ENCODE data around the gene GRK2.
"Not testable (repeated sequence)": the region's sequence is repeated elsewhere in the genome, so short reads cannot be mapped to it uniquely, and the experiment has no call there.

GRK2 gene

GRCh38 chr11:67254798-67255197 is 11.5 kb upstream of the GRK2 start:
- Histone ChIP-seq H3K79me2 (ENCODE audit: control insufficient read depth, insufficient read depth, low read length, unreplicated experiment) (no peaks in the 10 kb centered on the region), H3K4me3 (ENCODE audit: low read depth, low read length) (no peak overlapping the region), H3K36me3 (ENCODE audit: insufficient read depth, low read length) (peaks cover 43% of the 10 kb centered on the region), H3K27me3 (ENCODE audit: insufficient read depth, low read length) (no peaks in the 10 kb centered on the region), H3K4me1 (ENCODE audit: control insufficient read depth, insufficient read depth, low read length, unreplicated experiment) (no peaks in the 10 kb centered on the region), H2AFZ (ENCODE audit: low read length, unreplicated experiment) (no peak overlapping the region), H3K27ac (ENCODE audit: low read depth, low read length) (no peak overlapping the region)

DNA sequence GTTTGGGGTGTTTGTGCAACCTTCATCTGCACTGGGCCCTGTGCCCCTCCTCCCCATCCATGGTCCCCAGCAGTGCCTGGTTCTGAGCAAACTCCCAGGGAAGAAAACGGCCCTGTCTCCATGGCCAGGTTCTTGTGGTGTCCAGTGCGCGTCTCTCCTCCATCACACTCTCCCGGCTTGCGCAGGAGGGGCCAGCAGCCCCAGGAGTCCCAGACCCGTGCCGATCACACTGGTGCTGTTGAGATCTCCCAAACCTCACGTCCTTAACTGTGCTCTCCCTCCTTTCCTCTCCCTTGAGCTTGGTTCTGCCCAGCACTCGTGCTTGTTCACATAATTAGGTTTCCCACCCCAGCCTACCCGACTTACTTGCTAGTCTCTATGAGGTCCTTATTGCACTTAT is 10.9 kb upstream of the GRK2 start:
- H2AFZ ChIP-seq (ENCODE audit: low read length, unreplicated experiment) = no peak overlapping the region
- H3K27me3 ChIP-seq (ENCODE audit: insufficient read depth, low read length) = no peaks in the 10 kb centered on the region
- no peaks in the 10 kb centered on the region for H3K79me2 ChIP-seq (ENCODE audit: control insufficient read depth, insufficient read depth, low read length, unreplicated experiment)
- H3K27ac ChIP-seq (ENCODE audit: low read depth, low read length) = no peak overlapping the region
- peaks cover 43% of the 10 kb centered on the region for H3K36me3 ChIP-seq (ENCODE audit: insufficient read depth, low read length)
- no peaks in the 10 kb centered on the region for H3K4me1 ChIP-seq (ENCODE audit: control insufficient read depth, insufficient read depth, low read length, unreplicated experiment)
- H3K4me3 ChIP-seq (ENCODE audit: low read depth, low read length) = no peak overlapping the region

DNA sequence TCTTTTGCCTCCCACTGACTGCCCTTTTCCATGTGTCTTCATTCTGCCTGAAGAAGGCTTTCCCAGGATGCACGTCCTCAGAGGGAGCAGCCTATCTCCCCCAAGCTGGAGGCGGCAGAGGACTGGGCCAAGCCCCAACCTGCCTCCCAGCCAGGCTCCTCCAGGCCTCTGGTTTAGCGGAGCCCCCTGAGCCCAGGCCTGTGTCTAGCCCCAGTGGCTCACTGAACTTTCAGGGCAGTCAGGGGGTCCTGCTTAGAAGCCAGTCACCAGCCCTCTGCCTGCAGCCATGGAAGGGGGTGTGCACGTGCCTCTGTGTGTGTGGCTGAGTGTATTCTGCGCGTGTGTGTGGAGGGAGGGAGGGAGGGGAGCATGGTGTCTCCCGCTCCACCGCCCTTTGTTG is 10.4 kb upstream of the GRK2 start:
- Histone ChIP-seq H3K79me2 (ENCODE audit: control insufficient read depth, insufficient read depth, low read length, unreplicated experiment) (no peaks in the 10 kb centered on the region), H3K4me1 (ENCODE audit: control insufficient read depth, insufficient read depth, low read length, unreplicated experiment) (no peaks in the 10 kb centered on the region), H2AFZ (ENCODE audit: low read length, unreplicated experiment) (no peak overlapping the region), H3K27ac (ENCODE audit: low read depth, low read length) (no peak overlapping the region), H3K27me3 (ENCODE audit: insufficient read depth, low read length) (no peaks in the 10 kb centered on the region), H3K36me3 (ENCODE audit: insufficient read depth, low read length) (peaks cover 41% of the 10 kb centered on the region), H3K4me3 (ENCODE audit: low read depth, low read length) (no peak overlapping the region)

DNA sequence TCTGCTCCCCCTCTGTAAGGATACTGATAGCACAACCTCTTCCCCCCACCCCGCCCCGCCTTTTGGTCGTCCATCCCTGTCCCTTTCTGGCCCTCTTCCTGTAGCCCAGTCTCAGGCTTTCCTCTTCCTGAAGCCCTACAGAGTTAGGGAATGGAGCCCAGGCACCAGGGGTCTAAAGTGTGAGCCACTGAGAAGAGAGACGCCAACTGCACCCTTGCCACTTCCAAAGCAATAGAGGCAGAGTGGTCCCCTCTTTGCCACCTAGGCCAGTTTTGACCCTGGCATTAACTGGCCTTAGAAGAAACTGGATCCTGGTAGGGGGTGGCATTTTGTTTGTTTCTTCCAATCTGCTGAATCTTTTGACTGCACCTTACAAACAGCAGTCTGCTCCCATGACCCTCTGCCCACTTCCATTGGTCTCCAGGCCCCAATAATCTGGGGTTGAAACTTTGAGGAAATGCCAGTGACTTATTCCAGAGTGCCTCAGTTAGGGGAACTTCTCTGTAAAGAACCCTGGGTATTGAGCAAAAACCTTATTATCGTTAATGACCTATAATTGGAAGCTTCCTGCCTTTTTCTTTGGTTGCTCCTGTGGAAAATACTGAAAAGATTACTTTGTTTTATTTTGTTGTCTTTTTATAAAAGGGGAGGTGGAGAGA is 9.7 kb upstream of the GRK2 start:
- no peaks in the 10 kb centered on the region for H3K79me2 ChIP-seq (ENCODE audit: control insufficient read depth, insufficient read depth, low read length, unreplicated experiment)
- peaks cover 34% of the 10 kb centered on the region for H3K36me3 ChIP-seq (ENCODE audit: insufficient read depth, low read length)
- no peaks in the 10 kb centered on the region for H3K27me3 ChIP-seq (ENCODE audit: insufficient read depth, low read length)
- H3K4me3 ChIP-seq (ENCODE audit: low read depth, low read length) = no peak overlapping the region
- H3K4me1 ChIP-seq (ENCODE audit: control insufficient read depth, insufficient read depth, low read length, unreplicated experiment) = no peaks in the 10 kb centered on the region
- H3K27ac ChIP-seq (ENCODE audit: low read depth, low read length) = no peak overlapping the region
- H2AFZ ChIP-seq (ENCODE audit: low read length, unreplicated experiment) = no peak overlapping the region

GRCh38 chr11:67260406-67260805 is 5.9 kb upstream of the GRK2 start:
- no peak overlapping the region for H3K27ac ChIP-seq (ENCODE audit: low read depth, low read length)
- H3K79me2 ChIP-seq (ENCODE audit: control insufficient read depth, insufficient read depth, low read length, unreplicated experiment) = no peaks in the 10 kb centered on the region
- H3K27me3 ChIP-seq (ENCODE audit: insufficient read depth, low read length) = no peaks in the 10 kb centered on the region
- H3K4me1 ChIP-seq (ENCODE audit: control insufficient read depth, insufficient read depth, low read length, unreplicated experiment) = peaks cover 18% of the 10 kb centered on the region
- no peak overlapping the region for H3K4me3 ChIP-seq (ENCODE audit: low read depth, low read length)
- no peak overlapping the region for H2AFZ ChIP-seq (ENCODE audit: low read length, unreplicated experiment)
- 0 out of 2 replicates have a peak, but pooled peaks cover 5% of the 10 kb centered on the region for H3K36me3 ChIP-seq (ENCODE audit: insufficient read depth, low read length)

DNA sequence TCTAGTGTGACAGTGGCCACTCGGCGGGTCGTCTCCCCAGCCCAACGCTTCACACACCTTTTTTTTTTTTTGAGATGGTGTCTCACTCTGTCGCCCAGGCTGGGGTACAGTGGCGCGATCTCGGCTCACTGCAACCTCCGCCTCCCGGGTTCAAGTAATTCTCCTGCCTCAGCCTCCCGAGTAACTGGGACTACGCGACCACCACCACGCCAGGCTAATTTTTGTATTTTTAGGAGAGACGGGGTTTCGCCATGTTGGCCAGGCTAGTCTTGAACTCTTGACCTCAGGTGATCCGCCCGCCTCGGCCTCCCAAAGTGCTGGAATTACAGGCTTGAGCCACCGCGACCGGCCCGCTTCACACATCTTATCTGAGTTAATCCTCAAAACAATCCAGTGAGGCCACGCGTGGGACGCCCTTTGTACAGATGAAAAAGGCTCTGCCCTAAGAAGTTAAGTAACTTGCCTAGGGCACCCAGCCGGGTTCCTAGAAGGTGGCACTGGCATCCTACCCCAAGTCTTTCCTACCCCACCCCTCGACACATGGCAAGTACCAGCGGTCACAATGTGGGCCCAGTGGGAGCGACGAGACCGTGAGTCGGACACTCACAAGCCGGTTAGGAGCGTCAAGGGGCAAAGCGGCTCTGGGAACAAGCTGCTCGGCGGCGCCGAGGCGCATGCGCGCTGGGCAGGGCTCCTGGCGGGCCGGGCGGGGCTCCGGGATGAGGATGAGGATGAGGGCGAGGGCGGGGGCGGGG is 5.2 kb upstream of the GRK2 start:
- H3K27me3 ChIP-seq (ENCODE audit: insufficient read depth, low read length); H3K36me3 ChIP-seq (ENCODE audit: insufficient read depth, low read length); H3K27ac ChIP-seq (ENCODE audit: low read depth, low read length); H3K79me2 ChIP-seq (ENCODE audit: control insufficient read depth, insufficient read depth, low read length, unreplicated experiment): not testable (repeated sequence)
- H2AFZ ChIP-seq (ENCODE audit: low read length, unreplicated experiment) = peak overlapping the region; percentile 70
- peak overlapping the region; percentile 79 for H3K4me3 ChIP-seq (ENCODE audit: low read depth, low read length)
- peaks cover 18% of the 10 kb centered on the region for H3K4me1 ChIP-seq (ENCODE audit: control insufficient read depth, insufficient read depth, low read length, unreplicated experiment)

GRCh38 chr11:67261640-67261945 is 4.7 kb upstream of the GRK2 start:
- no peak overlapping the region for H2AFZ ChIP-seq (ENCODE audit: low read length, unreplicated experiment)
- H3K27ac ChIP-seq (ENCODE audit: low read depth, low read length) = no peak overlapping the region
- no peaks in the 10 kb centered on the region for H3K36me3 ChIP-seq (ENCODE audit: insufficient read depth, low read length)
- H3K4me3 ChIP-seq (ENCODE audit: low read depth, low read length) = peak overlapping the region; percentile 79
- peaks cover under 1% of the 10 kb centered on the region for H3K79me2 ChIP-seq (ENCODE audit: control insufficient read depth, insufficient read depth, low read length, unreplicated experiment)
- H3K4me1 ChIP-seq (ENCODE audit: control insufficient read depth, insufficient read depth, low read length, unreplicated experiment) = peaks cover 18% of the 10 kb centered on the region
- no peaks in the 10 kb centered on the region for H3K27me3 ChIP-seq (ENCODE audit: insufficient read depth, low read length)

DNA sequence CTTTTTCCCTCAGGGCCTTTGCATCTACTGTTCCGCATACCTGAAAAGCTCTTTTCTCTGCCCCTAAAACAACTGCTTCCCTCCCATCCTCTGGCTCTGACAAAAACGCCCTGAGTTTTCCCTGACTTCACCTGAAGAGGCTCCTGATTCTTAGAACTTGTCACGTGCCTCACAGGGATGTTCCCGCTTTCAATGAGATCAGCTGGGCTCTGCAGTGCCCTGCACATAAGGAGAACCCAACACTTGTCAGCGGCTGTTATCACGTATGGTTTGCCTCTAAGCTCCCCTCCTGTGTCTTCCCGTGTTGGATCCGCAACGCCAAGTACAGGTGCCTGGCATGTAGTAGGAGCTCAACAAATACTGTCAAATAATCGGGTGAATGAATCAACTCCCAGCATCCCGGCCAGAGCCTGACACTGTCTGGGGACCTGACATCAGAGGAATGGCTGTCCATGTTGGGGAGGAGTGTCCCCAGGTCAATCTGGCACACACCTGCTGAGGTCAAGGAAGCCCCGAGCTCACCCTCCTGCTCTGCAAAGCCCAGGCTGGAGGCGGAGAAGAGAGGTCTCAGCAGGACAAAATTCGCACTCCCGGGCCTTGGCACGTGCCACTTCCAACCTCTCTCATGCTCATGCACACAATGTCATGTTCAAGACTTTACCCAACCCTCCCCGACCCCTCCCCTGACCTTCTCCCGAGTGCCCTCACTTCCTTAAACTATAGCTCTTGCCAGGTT is 4.2 kb upstream of the GRK2 start:
- Histone ChIP-seq H3K27me3 (ENCODE audit: insufficient read depth, low read length) (no peaks in the 10 kb centered on the region), H3K79me2 (ENCODE audit: control insufficient read depth, insufficient read depth, low read length, unreplicated experiment) (peaks cover 6% of the 10 kb centered on the region), H3K4me3 (ENCODE audit: low read depth, low read length) (peak overlapping the region; percentile 79; the same call in 1 of the 2 replicates)

GRCh38 chr11:67262731-67263675 is 3.3 kb upstream of the GRK2 start:
- no peaks in the 10 kb centered on the region for H3K36me3 ChIP-seq (ENCODE audit: insufficient read depth, low read length)
- H3K79me2 ChIP-seq (ENCODE audit: control insufficient read depth, insufficient read depth, low read length, unreplicated experiment) = peaks cover 15% of the 10 kb centered on the region
- H3K4me3 ChIP-seq (ENCODE audit: low read depth, low read length) = no peak overlapping the region
- H3K27me3 ChIP-seq (ENCODE audit: insufficient read depth, low read length) = no peaks in the 10 kb centered on the region
- peak overlapping the region; percentile 54 for H2AFZ ChIP-seq (ENCODE audit: low read length, unreplicated experiment)
- peaks cover 25% of the 10 kb centered on the region for H3K4me1 ChIP-seq (ENCODE audit: control insufficient read depth, insufficient read depth, low read length, unreplicated experiment)
- peak overlapping the region; percentile 19; the same call in 1 of the 2 replicates for H3K27ac ChIP-seq (ENCODE audit: low read depth, low read length)

More for the DNA sequence above, 4.2 kb upstream of the GRK2 start:
- Histone ChIP-seq H3K27ac (ENCODE audit: low read depth, low read length) (no peak overlapping the region), H3K4me1 (ENCODE audit: control insufficient read depth, insufficient read depth, low read length, unreplicated experiment) (peaks cover 18% of the 10 kb centered on the region), H2AFZ (ENCODE audit: low read length, unreplicated experiment) (no peak overlapping the region), H3K36me3 (ENCODE audit: insufficient read depth, low read length) (no peaks in the 10 kb centered on the region)

GRCh38 chr11:67264260-67264659 is 2.0 kb upstream of the GRK2 start:
- Histone ChIP-seq H3K27me3 (ENCODE audit: insufficient read depth, low read length) (no peaks in the 10 kb centered on the region), H3K4me1 (ENCODE audit: control insufficient read depth, insufficient read depth, low read length, unreplicated experiment) (peaks cover 27% of the 10 kb centered on the region), H3K4me3 (ENCODE audit: low read depth, low read length) (no peak overlapping the region), H3K36me3 (ENCODE audit: insufficient read depth, low read length) (no peaks in the 10 kb centered on the region), H3K27ac (ENCODE audit: low read depth, low read length) (no peak overlapping the region), H2AFZ (ENCODE audit: low read length, unreplicated experiment) (no peak overlapping the region), H3K79me2 (ENCODE audit: control insufficient read depth, insufficient read depth, low read length, unreplicated experiment) (peaks cover 27% of the 10 kb centered on the region)
